ENCODE results near the gene SEC22B.
"Not testable (repeated sequence)": the region's sequence is repeated elsewhere in the genome, so short reads cannot be mapped to it uniquely, and the experiment has no call there.

Gene SEC22B

DNA sequence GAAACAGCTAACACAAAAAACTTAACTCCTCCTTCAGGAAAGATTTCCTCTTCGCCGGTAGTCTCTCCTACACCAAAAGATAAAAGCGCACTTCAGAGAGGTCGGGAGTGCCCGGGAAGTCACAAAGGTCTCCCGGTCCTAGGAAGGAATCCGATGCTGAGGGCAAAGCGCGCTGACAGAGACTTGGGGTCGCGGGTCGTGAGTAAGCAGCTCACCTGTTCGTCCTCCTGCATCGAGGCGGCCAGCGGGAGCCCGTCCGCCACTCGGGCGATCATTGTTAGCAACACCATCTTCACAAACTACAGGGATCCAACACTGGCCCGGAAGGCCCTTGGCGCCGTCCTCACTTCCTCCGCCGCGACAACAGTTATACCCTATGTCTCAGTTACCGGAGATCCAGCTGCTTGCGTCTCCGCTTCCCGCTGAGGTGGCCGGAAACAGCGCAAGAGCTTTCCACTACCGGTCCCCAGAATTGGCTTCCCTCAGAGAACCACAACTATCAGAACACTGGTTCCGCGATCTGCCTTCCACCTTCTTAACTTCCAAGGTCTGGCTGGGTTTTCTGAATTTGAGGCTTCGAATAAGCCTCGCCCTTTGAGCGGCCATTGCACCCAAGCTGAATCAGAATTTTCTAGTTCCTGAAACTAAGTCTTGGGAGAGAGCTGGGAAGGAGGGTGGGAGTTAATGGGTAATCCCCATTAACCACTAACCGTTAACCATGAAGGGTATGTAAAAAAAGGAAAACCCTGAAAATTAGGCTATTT, at the start of gene SEC22B:
SEC22B (minus strand) TSS at position 429 of the 764 bp plus-strand sequence; CDS start at position 290, 139 bp downstream.
- no peaks in the 10 kb centered on the region for H3K9me3 ChIP-seq (ENCODE audit: control insufficient read depth, insufficient read depth, low read length)
- no peaks in the 10 kb centered on the region for H3K36me3 ChIP-seq (ENCODE audit: insufficient read depth, low read length)
- peaks cover 12% of the 10 kb centered on the region; the same call in 1 of the 2 replicates for H3K4me1 ChIP-seq (ENCODE audit: insufficient read depth, low read length)
- H3K9ac ChIP-seq (ENCODE audit: low read depth, low read length): peak within 1 kb of the TSS; percentile 87

GRCh38 chr1:120217933-120218332, 41.6 kb upstream of the SEC22B start:
- H3K9me3 ChIP-seq (ENCODE audit: control insufficient read depth, insufficient read depth, low read length); H3K4me1 ChIP-seq (ENCODE audit: insufficient read depth, low read length); H3K9ac ChIP-seq (ENCODE audit: low read depth, low read length); H3K36me3 ChIP-seq (ENCODE audit: insufficient read depth, low read length): not testable (repeated sequence)

GRCh38 chr1:120217175-120217929, 41.0 kb upstream of the SEC22B start:
- not testable (repeated sequence) for H3K9me3 ChIP-seq (ENCODE audit: control insufficient read depth, insufficient read depth, low read length); H3K36me3 ChIP-seq (ENCODE audit: insufficient read depth, low read length); H3K4me1 ChIP-seq (ENCODE audit: insufficient read depth, low read length)

DNA sequence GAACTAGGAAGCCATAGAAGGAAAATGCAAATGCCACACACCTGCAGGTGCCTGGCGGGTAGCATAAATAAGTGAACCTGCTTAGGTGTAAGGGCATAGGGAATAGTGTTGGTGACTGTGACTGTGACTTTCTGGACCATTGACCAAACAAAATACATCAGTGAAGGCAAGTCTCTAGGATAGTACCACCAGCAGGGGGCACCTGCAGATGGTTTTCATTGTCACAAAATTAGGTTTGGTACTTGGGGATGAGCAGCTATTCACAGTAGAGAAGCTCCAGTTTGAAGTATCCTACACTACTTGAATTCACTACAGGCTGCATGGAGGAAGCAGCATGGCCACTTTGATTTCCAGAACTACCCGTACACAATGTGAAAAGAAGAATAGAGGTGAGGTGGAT, 37.3 kb upstream of the SEC22B start:
- not testable (repeated sequence) for H3K4me1 ChIP-seq (ENCODE audit: insufficient read depth, low read length); H3K36me3 ChIP-seq (ENCODE audit: insufficient read depth, low read length); H3K9ac ChIP-seq (ENCODE audit: low read depth, low read length); H3K9me3 ChIP-seq (ENCODE audit: control insufficient read depth, insufficient read depth, low read length)

More at GRCh38 chr1:120217175-120217929, 41.0 kb upstream of the SEC22B start:
- not testable (repeated sequence) for H3K9ac ChIP-seq (ENCODE audit: low read depth, low read length)

DNA sequence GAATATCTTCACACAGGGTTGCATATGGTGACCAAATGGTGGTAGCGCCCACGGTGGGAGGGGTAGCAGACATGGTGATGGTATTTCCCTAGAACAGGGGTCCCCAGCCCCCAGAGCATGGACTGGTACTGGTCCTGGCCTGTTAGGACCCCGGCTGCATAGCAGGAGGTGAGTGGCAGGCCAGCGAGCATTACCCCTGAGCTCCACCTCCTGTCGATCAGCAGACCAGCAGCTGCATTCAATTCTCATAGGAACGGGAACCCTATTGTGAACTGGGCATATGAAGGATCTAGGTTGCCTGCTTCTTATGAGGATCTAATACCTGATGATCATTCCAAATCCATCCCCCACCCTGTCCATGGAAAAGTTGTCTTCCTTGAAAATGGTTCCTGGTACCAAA, 34.4 kb upstream of the SEC22B start:
- not testable (repeated sequence) for H3K4me1 ChIP-seq (ENCODE audit: insufficient read depth, low read length); H3K9me3 ChIP-seq (ENCODE audit: control insufficient read depth, insufficient read depth, low read length); H3K36me3 ChIP-seq (ENCODE audit: insufficient read depth, low read length); H3K9ac ChIP-seq (ENCODE audit: low read depth, low read length)

GRCh38 chr1:120196863-120197775, 20.8 kb upstream of the SEC22B start:
- H3K9ac ChIP-seq (ENCODE audit: low read depth, low read length): peak overlapping the region; percentile 15; the same call in 1 of the 2 replicates
- H3K4me1 ChIP-seq (ENCODE audit: insufficient read depth, low read length); H3K9me3 ChIP-seq (ENCODE audit: control insufficient read depth, insufficient read depth, low read length); H3K36me3 ChIP-seq (ENCODE audit: insufficient read depth, low read length): not testable (repeated sequence)

DNA sequence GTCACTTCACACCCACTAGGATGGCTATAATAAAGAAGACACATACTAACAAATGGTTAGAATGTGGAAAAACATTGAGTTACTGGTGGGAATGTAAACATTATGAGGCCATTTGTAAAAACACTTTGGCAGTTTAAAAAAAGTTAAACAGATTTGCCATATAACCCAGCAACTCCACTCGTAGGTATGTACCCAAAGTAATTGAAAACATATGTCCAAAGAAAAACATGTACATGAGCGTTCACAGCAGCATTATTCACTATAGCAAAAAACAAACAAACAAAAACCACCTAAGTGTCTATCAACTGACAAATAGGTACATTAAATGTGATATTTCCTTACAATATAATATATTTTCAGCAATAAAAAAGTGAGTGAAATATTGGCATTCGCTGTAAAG, 12.3 kb upstream of the SEC22B start:
- H3K4me1 ChIP-seq (ENCODE audit: insufficient read depth, low read length); H3K36me3 ChIP-seq (ENCODE audit: insufficient read depth, low read length); H3K9ac ChIP-seq (ENCODE audit: low read depth, low read length); H3K9me3 ChIP-seq (ENCODE audit: control insufficient read depth, insufficient read depth, low read length): not testable (repeated sequence)

DNA sequence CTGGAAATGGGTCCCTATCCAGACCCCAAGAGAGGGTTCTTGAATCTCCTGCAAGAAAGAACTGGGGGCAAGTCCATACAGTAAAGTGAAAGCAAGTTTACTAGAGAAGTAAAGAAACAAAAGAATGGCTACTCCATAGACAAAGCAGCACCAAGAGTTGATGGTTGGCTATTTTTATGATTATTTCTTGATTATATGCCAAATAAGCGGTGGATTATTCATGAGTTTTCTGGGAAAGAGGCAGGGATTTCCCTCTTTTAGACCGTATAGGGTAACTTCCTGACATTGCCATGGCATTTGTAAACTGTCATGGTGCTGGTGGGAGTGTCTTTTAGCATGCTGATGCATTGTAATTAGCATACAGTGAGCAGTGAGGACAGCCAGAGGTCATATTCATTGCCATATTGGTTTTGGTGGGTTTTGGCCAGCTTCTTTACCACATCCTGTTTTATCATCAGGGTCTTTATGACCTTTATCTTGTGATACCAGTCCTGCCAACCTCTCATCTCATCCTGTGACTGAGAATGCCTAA, 5.9 kb upstream of the SEC22B start:
- H3K36me3 ChIP-seq (ENCODE audit: insufficient read depth, low read length); H3K9me3 ChIP-seq (ENCODE audit: control insufficient read depth, insufficient read depth, low read length); H3K9ac ChIP-seq (ENCODE audit: low read depth, low read length): not testable (repeated sequence)
- H3K4me1 ChIP-seq (ENCODE audit: insufficient read depth, low read length): peaks cover 12% of the 10 kb centered on the region; the same call in 1 of the 2 replicates

DNA sequence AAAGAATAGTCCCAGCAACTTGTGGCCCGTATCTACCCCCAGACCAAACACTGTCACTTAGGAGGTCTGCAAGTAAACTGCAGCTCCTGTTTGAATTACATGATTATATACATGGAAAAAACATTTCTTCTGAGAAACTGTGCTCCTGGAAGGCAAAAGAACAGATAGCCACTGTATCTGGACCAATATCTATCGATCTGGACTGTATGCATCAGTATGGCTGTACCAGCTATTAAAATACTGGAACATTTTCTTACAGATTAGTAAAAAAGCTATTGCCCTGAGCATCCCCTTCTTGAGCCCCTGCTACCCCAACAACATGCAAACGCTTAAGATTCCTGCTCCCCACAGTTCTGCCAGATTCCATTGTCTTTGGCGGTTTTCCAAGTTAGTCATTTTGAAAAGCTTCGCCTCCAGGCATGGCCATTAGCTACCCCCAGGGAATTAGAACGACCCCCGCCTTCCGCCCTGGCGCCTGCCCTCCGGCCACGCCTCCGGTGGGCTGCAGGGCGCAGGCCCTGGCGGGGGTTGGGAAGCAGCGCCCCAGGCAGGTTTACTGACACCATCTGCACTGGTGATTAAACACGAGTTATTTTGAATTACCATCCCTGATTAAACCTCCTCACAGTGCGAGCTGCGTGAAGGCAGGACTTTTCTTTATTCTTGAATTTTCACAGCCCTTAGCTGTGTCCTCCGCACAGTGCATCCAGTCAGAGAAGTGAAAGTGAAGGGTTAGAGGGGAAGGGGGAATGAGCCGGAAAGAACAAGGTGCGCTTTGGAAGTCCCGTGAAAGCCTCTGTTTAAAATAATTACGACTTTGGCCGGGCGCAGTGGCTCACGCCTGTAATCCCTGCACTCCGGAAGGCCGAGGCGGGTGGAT, 3.7 kb upstream of the SEC22B start:
- H3K36me3 ChIP-seq (ENCODE audit: insufficient read depth, low read length); H3K9me3 ChIP-seq (ENCODE audit: control insufficient read depth, insufficient read depth, low read length): not testable (repeated sequence)
- H3K4me1 ChIP-seq (ENCODE audit: insufficient read depth, low read length): peaks cover 12% of the 10 kb centered on the region; the same call in 1 of the 2 replicates
- peak overlapping the region; percentile 38; the same call in 1 of the 2 replicates for H3K9ac ChIP-seq (ENCODE audit: low read depth, low read length)

DNA sequence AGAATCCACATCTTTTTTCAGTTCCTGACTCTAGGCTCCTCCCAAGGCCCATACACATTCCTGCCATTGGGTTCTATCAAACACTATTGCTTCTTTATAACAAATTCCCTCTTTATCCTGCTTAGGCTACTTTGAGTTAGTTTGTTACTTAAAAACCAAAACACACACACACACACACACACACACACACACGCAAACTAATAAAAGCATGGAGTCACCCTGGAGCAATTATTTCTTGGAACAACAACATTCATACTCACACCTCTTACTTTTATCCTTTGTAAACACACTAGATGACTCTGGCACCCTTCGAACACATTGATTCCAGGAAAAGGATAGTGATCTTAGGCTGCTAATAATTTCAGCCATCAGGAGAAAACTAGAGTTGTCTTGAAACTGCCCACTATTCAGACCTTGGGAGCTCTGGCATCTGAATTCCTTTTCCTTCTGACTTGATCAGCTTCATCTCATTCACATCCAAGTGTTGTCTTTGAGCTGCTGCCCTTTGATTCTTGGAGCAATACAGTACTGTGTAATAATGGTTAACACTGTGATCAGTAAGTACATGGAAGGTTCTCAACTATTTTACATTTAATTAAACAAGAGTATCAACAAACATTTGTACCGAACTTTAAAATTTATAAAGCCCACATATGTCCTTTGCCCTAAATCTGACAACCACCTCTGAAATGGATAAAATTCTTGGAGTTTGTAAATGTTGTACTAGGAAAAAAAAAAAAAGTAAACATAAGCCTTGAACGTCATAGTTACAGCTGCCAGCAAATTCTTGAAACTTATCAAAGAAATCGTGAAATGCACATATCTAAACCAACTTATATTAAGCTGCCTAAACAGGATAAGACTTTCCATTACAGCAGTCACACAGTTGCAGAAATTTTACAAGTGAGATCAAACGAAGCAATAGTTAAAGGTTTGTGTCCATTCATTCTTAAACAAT, 2.8 kb upstream of the SEC22B start:
- no peak overlapping the region for H3K9ac ChIP-seq (ENCODE audit: low read depth, low read length)
- peaks cover 12% of the 10 kb centered on the region; the same call in 1 of the 2 replicates for H3K4me1 ChIP-seq (ENCODE audit: insufficient read depth, low read length)
- H3K9me3 ChIP-seq (ENCODE audit: control insufficient read depth, insufficient read depth, low read length): no peaks in the 10 kb centered on the region
- no peaks in the 10 kb centered on the region for H3K36me3 ChIP-seq (ENCODE audit: insufficient read depth, low read length)

DNA sequence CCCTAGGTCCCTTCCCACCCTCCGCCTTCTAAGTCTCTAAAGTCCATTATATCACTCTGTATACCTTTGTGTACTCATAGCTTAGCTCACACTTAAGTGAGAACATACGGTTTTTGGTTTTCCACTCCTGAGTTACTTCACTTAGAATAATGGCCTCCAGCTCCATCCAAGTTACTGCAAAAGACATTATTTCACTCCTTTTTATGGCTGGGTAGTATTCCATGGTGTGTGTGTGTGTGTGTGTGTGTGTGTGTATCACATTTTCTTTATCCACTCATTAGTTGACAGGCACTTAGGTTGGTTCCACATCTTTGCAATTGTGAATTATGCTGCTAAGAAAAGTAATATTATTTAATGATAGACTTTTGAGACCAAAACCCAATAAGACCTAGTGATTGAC, 1.7 kb upstream of the SEC22B start:
- not testable (repeated sequence) for H3K36me3 ChIP-seq (ENCODE audit: insufficient read depth, low read length); H3K9me3 ChIP-seq (ENCODE audit: control insufficient read depth, insufficient read depth, low read length); H3K9ac ChIP-seq (ENCODE audit: low read depth, low read length)
- peaks cover 12% of the 10 kb centered on the region; the same call in 1 of the 2 replicates for H3K4me1 ChIP-seq (ENCODE audit: insufficient read depth, low read length)

DNA sequence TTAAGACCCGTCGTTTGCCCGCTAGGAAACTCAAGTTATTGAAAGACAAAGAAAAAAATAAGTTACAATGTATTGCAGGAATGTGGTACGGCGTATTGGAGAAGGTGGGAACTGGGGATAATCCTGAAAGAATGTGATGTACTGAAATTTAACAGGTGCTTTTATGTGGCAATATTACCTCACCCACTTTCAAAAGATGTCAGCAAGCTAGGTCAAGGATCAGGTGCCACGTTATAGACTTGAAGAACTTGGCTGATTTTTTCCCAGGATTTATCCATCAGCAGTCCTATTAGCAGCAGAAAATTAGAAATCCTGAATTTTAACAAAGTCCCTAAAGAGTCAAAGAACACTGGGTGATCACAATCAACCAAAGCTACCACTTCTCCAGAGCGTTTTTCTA, 632 bp downstream of the SEC22B start:
- H3K36me3 ChIP-seq (ENCODE audit: insufficient read depth, low read length); H3K9me3 ChIP-seq (ENCODE audit: control insufficient read depth, insufficient read depth, low read length): not testable (repeated sequence)
- H3K9ac ChIP-seq (ENCODE audit: low read depth, low read length): peak overlapping the region; percentile 87
- peaks cover 12% of the 10 kb centered on the region; the same call in 1 of the 2 replicates for H3K4me1 ChIP-seq (ENCODE audit: insufficient read depth, low read length)
